ENCODE data around the gene CCDC88C.
A peak's percentile ranks its signal among the peaks of the same experiment; 100 is the strongest.

CCDC88C gene

DNA sequence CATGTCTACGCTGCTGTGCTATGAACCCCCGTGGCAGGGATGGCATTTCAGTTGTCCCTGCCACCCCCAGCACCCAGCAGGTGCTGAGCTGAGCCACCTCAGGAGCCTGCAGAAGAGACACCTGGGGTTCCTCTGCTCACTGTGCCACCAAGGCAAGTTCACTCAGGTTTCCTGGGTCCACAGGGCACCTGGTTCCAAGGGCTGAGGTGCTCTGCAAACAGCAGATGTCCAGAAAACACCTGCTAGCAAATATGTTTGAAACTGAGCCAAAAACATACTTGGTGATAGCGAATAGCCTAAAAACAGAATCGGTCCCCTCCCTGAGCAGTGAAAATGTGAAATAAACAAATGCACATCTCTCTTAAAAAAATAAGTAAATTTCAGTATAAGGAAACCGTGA lies 137.5 kb downstream of the CCDC88C start:
- peak overlapping the region; percentile 16; the same call in 1 of the 2 replicates for H3K4me2 ChIP-seq (ENCODE audit: low read length)
- no peaks in the 10 kb centered on the region for H4K20me1 ChIP-seq (ENCODE audit: insufficient read depth, low read length)
- no peaks in the 10 kb centered on the region for H3K9me3 ChIP-seq (ENCODE audit: low read length)
- H3K27me3 ChIP-seq (ENCODE audit: insufficient read depth, low read length), result no peaks in the 10 kb centered on the region
- no peaks in the 10 kb centered on the region for H3K9me2 ChIP-seq (ENCODE audit: low read depth, low read length)
- H3F3A ChIP-seq (ENCODE audit: insufficient read depth, low read length), result no peaks in the 10 kb centered on the region
- no peaks in the 10 kb centered on the region for H3K79me2 ChIP-seq (ENCODE audit: insufficient read depth, low read length)
- peaks cover 95% of the 10 kb centered on the region for H3K36me3 ChIP-seq (ENCODE audit: insufficient read depth, low read length)
- peaks cover 60% of the 10 kb centered on the region for H3K4me1 ChIP-seq (ENCODE audit: insufficient read depth, low read length, severe bottlenecking)
- H3K4me3 ChIP-seq (ENCODE audit: low read depth, low read length, poor library complexity, severe bottlenecking), result no peak overlapping the region
- TF ChIP-seq EZH2 (IDR thresholded peaks at IDR 0.05; ENCODE audit: borderline replicate concordance, low read length), result no peak
- TF ChIP-seq, protein P1, sequence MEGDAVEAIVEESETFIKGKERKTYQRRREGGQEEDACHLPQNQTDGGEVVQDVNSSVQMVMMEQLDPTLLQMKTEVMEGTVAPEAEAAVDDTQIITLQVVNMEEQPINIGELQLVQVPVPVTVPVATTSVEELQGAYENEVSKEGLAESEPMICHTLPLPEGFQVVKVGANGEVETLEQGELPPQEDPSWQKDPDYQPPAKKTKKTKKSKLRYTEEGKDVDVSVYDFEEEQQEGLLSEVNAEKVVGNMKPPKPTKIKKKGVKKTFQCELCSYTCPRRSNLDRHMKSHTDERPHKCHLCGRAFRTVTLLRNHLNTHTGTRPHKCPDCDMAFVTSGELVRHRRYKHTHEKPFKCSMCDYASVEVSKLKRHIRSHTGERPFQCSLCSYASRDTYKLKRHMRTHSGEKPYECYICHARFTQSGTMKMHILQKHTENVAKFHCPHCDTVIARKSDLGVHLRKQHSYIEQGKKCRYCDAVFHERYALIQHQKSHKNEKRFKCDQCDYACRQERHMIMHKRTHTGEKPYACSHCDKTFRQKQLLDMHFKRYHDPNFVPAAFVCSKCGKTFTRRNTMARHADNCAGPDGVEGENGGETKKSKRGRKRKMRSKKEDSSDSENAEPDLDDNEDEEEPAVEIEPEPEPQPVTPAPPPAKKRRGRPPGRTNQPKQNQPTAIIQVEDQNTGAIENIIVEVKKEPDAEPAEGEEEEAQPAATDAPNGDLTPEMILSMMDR (IDR thresholded peaks at IDR 0.05; ENCODE audit: low read length), result no peak
- peak overlapping the region; percentile 97 for H3K27ac ChIP-seq (ENCODE audit: low read depth, low read length, poor library complexity, severe bottlenecking)
- H3K9ac ChIP-seq (ENCODE audit: low read length), result peak overlapping the region; percentile 13; the same call in 1 of the 2 replicates
- H2AFZ ChIP-seq (ENCODE audit: low read length), result no peak overlapping the region

DNA sequence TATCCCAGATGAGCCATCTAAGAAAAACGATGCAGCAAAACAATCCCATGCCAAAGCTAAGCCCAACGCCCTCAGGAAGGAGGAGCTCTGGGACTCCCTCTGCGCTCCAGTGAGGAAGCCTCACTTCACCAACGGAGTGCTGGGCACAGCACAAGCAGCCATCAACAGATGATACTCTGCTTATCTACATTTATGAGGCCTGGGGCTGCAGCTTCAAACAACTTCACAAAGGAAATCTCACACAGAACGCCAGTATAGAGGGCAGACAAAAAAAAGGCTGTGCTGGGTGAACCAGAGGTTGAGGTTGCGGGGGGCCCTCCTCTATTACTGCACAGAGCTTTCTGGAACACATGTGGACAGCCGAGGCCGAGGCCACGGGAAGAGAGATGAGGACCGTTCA lies 138.3 kb downstream of the CCDC88C start:
- Histone ChIP-seq H3K9me3 (ENCODE audit: low read length) (no peaks in the 10 kb centered on the region), H4K20me1 (ENCODE audit: insufficient read depth, low read length) (no peaks in the 10 kb centered on the region), H3K36me3 (ENCODE audit: insufficient read depth, low read length) (peaks cover 96% of the 10 kb centered on the region), H3K4me2 (ENCODE audit: low read length) (no peak overlapping the region), H3K27me3 (ENCODE audit: insufficient read depth, low read length) (no peaks in the 10 kb centered on the region), H3K79me2 (ENCODE audit: insufficient read depth, low read length) (no peaks in the 10 kb centered on the region), H3K4me1 (ENCODE audit: insufficient read depth, low read length, severe bottlenecking) (peaks cover 52% of the 10 kb centered on the region), H3K4me3 (ENCODE audit: low read depth, low read length, poor library complexity, severe bottlenecking) (no peak overlapping the region), H3K9me2 (ENCODE audit: low read depth, low read length) (no peaks in the 10 kb centered on the region), H3F3A (ENCODE audit: insufficient read depth, low read length) (no peaks in the 10 kb centered on the region), H3K9ac (ENCODE audit: low read length) (no peak overlapping the region), H3K27ac (ENCODE audit: low read depth, low read length, poor library complexity, severe bottlenecking) (peak overlapping the region; percentile 97), H2AFZ (ENCODE audit: low read length) (no peak overlapping the region)
- TF ChIP-seq EZH2 (IDR thresholded peaks at IDR 0.05; ENCODE audit: borderline replicate concordance, low read length), result no peak
- TF ChIP-seq, protein P1 (IDR thresholded peaks at IDR 0.05; ENCODE audit: low read length), result no peak

DNA sequence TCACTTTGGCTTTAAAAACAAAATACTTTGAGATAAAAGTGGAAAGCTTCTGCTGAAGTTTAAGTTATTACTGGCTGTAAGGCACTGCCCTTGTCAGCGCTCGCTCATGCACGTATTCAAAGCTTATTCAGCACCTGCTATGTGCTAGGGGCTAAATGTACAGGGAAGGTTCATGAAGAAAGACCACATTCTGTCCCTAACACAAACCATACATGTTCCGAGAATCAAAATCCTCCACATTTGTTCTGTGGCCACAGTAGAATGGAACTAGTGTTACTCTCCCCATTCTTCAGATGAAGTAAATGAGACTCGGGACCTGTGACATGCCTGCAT lies 139.3 kb downstream of the CCDC88C start:
- peaks cover 96% of the 10 kb centered on the region for H3K36me3 ChIP-seq (ENCODE audit: insufficient read depth, low read length)
- no peaks in the 10 kb centered on the region for H3K9me2 ChIP-seq (ENCODE audit: low read depth, low read length)
- no peak overlapping the region for H3K4me2 ChIP-seq (ENCODE audit: low read length)
- no peaks in the 10 kb centered on the region for H3K79me2 ChIP-seq (ENCODE audit: insufficient read depth, low read length)
- no peak overlapping the region for H2AFZ ChIP-seq (ENCODE audit: low read length)
- H3K9me3 ChIP-seq (ENCODE audit: low read length), result no peaks in the 10 kb centered on the region
- H4K20me1 ChIP-seq (ENCODE audit: insufficient read depth, low read length), result no peaks in the 10 kb centered on the region
- H3K27ac ChIP-seq (ENCODE audit: low read depth, low read length, poor library complexity, severe bottlenecking), result peak overlapping the region; percentile 2
- no peak overlapping the region for H3K9ac ChIP-seq (ENCODE audit: low read length)
- H3K4me1 ChIP-seq (ENCODE audit: insufficient read depth, low read length, severe bottlenecking), result peaks cover 42% of the 10 kb centered on the region
- no peak for TF ChIP-seq EZH2 (IDR thresholded peaks at IDR 0.05; ENCODE audit: borderline replicate concordance, low read length)
- TF ChIP-seq, protein P1 (IDR thresholded peaks at IDR 0.05; ENCODE audit: low read length), result no peak
- H3F3A ChIP-seq (ENCODE audit: insufficient read depth, low read length), result no peaks in the 10 kb centered on the region
- no peak overlapping the region for H3K4me3 ChIP-seq (ENCODE audit: low read depth, low read length, poor library complexity, severe bottlenecking)
- H3K27me3 ChIP-seq (ENCODE audit: insufficient read depth, low read length), result no peaks in the 10 kb centered on the region
